ENCODE data around the gene USP40.

Gene USP40

GRCh38 chr2:233428008-233428407, 138.6 kb downstream of the USP40 start:
- no peak for DNase-seq (ENCODE audit: low read depth)
- no peak overlapping the region for H3K4me3 ChIP-seq (ENCODE audit: low read depth, low read length)
- TF ChIP-seq POLR2A (IDR thresholded peaks at IDR 0.05; ENCODE audit: extremely low read depth, insufficient read length) (no peak), MYC (IDR thresholded peaks at IDR 0.05; ENCODE audit: low read depth, low read length) (no peak), CTCF (IDR thresholded peaks at IDR 0.05; ENCODE audit: low read depth, low read length) (no peak), MAX (IDR thresholded peaks at IDR 0.05; ENCODE audit: low read depth, low read length) (no peak)

GRCh38 chr2:233426619-233427342, 139.8 kb downstream of the USP40 start:
- H3K4me3 ChIP-seq (ENCODE audit: low read depth, low read length): no peak overlapping the region
- TF ChIP-seq MAX (IDR thresholded peaks at IDR 0.05; ENCODE audit: low read depth, low read length): no peak
- no peak for TF ChIP-seq POLR2A (IDR thresholded peaks at IDR 0.05; ENCODE audit: extremely low read depth, insufficient read length)
- TF ChIP-seq MYC (IDR thresholded peaks at IDR 0.05; ENCODE audit: low read depth, low read length): no peak
- no peak for TF ChIP-seq CTCF (IDR thresholded peaks at IDR 0.05; ENCODE audit: low read depth, low read length)
- peak; percentile 75 for DNase-seq (ENCODE audit: low read depth)

All from NB4 (cell line).